NCI-H146 treated with DMSO at 0.1 percent for 48 hours (cell line): ENCODE results near the gene FNDC11.
A peak's percentile ranks its signal among the peaks of the same experiment; 100 is the strongest.
"Not testable (repeated sequence)": the region's sequence is repeated elsewhere in the genome, so short reads cannot be mapped to it uniquely, and the experiment has no call there.

Experiments
- DNase-seq: peaks from one replicate; lab custom pipeline; 2025; ENCODE audit not compliant: unreplicated experiment; lab: John Stamatoyannopoulos, UW

FNDC11 gene

DNA sequence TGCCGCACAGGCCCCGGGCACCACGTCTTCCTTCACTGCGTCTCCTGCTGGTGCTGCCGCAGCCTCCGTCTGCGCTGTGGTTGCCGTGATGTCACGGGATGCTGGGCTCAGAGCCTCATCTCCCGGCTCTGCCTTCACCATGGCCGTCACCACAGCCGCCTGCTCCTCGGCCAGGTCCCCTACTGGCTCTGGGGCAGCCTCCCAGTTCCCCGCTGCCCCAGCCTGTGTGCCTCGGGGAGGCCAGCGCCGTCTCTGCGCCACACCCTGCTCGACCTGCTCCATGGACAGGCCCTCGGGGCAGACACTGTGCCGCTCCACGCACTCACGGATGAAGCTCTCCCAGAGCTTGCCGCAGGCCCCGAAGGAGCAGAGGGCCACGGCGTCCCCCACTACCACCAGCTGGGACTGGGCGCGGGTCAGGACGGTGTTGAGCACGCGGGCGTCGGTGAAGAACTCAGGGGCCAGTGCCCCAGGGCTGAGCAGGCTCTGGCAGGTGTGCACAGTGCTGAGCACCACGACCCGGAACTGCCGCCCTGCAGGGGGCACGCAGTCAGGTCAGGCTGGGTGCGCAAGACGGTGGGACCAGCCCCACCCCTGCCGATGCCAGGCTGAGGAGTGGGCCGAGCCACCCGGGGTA is 11.9 kb downstream of the FNDC11 start:
- no peak for DNase-seq

DNA sequence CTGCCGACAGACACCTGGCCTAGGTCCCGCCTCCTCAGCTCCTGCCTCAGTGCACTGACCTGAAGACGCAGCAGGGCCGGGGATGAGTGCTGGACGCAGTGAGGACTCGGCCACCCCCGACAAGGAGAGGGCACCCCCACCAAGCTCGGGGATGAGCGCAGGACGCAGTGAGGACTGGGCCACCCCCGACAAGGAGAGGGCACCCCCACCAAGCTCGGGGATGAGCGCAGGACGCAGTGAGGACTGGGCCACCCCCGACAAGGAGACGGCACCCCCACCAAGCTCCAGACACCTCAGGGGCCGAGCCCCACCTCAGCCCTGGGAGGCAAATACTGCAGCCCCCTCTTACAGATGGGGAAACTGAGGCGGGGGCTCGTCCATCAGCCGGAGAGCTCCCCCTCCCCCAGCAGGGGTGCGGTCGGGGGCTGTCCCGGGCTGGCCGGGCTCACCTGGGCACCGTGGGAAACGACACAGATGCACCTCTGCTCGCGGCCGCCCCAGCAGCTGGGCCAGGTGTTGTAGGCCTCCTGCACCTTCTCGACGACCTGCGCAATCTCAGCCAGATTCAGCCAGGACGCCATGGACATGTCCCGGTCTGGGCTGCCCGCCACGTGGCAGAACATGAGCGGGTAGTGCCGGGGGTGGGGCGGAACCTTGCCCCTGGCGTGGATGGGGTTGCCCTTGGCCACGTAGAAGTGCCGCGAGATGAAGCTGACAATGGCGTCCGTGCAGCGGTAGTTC is 12.6 kb downstream of the FNDC11 start:
- DNase-seq = no peak

DNA sequence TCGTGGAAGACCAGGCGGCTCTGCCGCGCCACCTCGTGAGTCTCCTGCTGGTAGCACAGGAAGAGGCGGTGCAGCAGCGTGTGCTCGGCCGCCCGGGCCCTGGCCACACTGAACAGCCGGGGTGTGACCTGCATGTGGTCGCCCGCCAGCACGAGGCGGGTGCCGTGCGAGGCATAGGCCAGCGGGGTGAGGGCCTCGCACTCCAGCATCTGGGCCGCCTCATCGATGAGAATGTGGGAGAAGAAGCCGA is 13.1 kb downstream of the FNDC11 start:
- DNase-seq = no peak

DNA sequence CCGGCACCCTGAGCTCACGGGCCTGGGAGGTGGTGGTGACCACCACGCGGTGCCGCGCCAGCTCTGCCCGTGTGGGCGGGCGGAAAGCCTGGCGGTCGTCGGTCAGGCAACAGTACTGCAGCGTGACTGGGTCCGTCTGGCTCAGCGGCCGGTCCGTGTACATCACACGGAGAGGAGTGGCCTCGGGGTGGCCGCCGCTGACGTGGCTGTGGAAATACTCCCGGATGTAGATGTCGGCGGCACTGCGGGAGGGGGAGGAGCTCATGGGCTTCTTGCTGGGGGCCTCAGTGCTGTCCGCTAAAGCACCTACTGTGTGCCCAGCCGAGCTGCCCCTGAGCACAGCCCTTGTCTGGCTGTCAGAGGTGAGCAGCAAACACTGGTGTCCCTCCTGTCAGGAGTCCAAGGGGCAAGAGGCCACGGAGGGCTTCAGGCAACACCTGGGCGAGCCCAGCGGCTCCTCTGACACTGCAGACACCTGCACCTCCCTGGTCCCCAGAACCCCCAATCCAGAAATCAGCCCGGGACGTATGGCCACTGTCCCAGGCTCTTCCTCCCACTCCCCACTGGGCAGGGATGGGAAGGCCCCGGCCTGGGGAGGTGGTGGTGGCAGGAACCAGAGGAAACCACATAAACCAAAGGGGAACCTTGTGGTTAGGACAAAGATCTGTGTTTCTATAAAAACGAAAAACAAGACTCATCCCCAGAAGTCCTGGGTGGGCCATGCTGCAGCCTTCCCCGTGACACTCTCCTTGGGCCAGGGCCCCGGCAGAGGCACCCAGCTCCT is 13.6 kb downstream of the FNDC11 start:
- no peak for DNase-seq

DNA sequence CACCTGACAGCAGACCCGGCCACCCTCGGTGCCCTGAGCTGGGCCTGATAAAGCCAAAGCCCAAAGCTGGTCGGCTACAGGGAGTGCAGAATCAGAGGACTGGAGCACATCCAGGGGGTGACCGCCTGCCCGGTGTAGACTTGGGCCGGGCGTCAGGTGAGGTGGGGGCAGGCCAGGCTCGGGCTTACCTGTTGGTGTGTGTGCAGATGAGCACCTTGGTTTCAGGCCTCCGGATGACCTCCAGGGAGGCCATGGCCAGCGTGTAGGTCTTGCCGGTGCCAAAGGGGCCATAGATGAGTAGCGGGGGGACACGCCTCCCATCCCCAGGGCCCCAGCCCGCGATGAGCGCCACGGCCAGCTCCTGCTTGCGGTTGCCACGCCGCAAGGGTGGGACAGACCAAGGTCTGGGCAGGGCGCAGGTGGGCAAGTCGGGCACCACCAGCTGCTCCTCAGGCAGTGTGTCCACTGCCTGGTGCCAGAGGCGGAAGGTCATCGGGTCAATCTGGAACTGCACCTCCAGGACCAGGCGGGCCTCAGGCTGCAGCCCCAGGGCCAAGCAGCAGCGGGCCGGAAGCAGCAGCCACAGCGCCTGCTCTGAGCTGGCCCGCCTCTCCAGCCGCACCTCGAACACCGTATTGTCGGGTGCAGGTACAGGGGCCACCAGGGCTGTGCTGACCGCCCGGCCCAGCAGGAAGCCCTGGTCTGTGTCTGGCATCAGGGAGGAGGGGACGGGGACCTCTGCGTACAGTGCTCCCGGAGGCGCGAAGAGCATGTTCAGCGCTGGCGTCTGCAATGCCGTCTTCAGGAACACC is 14.4 kb downstream of the FNDC11 start:
- no peak for DNase-seq

DNA sequence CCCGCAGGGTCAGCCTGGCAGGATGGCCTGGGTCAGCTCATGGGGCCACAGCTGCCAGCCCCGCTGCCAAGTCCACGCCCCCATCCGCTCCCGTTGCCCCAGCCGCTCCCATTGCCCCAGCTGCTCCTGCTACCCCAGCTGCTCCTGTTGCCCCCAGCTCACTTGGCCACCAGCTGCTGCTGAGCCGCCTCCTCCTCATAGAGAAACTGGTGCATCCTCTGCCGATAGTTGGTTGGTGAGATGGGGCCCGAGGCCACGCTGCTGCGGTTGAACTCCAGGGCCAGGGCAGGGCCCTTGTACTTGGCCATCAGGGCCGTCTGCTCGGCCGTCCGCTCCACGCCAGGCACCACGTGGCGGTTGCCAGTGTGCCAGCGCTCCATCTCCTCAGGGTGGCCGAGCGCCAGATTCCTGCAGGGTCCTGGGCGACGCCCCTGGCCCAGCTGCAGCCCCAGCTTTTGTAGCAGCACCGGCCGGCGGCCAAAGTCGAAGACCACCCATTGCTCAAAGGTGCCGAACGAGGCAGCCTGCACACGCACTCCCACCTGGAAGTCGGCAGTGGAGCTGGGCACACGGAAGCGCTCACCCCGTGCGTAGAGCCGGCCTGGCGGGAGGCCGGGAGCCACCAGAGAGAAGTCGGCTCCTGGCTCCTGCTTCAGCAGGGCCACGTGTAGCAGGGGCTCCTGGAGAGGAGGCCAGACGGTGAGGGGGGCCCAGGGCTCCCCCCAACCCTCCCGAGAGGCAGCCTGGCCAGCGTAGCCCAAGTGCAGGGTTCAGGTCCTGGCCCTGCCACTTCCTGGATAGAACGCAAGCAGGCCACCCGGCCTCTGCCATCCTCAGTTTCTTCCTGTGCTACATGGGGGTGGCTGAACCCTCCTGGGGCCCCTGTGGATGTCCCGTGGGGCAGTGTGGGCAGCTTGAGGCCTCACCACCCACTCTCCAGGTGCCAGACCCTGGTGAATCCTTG is 15.3 kb downstream of the FNDC11 start:
- DNase-seq = no peak

DNA sequence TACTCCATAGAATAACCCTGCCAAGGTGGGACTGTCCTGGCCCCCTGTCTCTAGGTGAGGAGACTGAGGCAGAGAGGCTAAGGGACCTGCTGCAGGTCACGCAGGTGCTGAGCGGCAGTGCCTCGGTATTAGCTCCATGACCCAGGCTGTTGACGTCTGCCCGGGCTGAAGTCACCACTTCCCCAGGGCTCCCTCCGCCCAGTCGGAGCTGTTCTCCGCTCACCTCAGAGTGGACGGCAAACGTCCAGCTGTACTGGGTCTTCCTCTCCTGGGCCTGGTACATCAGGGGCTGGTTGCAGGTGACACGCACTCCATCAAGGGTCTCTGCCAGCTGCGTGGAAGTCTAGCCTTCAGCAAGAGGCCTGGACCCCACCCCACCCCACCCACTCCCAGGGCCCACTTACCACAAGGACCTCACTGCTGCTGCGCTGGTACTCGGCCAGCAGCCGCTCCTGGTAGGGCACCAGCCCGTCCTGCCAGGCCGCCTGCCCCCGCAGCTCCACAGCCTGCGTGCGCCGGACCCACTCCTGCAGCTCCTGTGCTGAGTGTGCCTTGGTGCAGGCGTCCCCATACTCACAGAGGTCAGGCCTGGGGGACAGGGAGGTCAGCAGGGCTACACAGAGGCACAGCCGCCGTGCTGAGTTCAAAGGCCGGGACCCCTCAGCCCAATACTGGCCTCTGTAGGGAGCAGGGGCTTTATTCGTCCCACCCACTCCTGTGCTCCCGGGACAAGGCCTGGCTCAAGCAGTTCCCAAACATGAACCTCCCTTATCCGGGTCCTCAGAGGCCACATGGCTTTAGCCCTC is 16.5 kb downstream of the FNDC11 start:
- DNase-seq = no peak

DNA sequence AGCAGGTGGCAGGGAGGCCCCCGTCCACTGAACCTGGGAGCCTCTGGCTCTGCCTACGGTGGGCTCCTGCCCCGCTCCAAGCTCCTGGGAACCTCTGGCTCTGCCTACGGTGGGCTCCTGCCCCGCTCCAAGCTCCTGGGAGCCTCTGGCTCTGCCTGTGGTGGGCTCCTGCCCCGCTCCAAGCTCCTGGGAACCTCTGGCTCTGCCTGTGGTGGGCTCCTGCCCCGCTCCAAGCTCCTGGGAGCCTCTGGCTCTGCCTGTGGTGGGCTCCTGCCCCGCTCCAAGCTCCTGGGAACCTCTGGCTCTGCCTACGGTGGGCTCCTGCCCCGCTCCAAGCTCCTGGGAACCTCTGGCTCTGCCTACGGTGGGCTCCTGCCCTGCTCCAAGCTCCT is 17.1 kb downstream of the FNDC11 start:
- not testable (repeated sequence) for DNase-seq

DNA sequence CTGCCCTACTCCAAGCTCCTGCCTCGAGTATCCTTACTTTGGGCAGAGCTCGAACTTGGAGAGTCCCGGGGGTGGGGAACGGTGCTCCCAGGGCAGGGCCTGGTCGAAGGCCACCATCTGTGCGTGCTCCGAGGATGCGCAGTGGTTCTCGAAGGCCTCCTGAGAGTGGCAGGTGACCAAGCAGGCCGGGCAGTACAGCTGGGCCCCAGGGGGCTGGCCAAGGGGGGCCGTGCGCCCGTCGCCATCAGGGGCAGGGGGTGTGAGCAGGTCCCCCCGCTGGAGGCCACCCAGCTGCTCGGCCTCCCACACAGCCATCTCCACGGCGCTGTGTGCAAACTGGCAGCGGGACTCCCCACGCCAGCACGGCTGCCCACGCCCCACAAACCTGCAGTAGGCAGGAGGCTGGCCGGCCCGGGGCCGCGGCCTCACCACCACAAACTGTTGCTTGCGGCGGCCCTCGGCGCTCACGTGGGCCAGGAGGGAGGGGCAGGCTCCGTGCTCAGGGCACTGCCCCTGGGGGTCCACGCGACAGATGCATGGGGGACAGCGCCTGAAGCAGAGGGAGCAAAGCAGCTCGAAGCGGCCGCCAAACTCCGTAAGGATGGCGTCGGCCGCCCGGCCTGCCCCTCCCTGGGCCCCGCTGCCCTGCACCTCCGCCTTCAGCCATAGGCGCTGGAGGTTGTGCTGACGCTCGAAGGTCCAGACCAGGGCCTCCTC is 18.3 kb downstream of the FNDC11 start:
- DNase-seq = no peak

DNA sequence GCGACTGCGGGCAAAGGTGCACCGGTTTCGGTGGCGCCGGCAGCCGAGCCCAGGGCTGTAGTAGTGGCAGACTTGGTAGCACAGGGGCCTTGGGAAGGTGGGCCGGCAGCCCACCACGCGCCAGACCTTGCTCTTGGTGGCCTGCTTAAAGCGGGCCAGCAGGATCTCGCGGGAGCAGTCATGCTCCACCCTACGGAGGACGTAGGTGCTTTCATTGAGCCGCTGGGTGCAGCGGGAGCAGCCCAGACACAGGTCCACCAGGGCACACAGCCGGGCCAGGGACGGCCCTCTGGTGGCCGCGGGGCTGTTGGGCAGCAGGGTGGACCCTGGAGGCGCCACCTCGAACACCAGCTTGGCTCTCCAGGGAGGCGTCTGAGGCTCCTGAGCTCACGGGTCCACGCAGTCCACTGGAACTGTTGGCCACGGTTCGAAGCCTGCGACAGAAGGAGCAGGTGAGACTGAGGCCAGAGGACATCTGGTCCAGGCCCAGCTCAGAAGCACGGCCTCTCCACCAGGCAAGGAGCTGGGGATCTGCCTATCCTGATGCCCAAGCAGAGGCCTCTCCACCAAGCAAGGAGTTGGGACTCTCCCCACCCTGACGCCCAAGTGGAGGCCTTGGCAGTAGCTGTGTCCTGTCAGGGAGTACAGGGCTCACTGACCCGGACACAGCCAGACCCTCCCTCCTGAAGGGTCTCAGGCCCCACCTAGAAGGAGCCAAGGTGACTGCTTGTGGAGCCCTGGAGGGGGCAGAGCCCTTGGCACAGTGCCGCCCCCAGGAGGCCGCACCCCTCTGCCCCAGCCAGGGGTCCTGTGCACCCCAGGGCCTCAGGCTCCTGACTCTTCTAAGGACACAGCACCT is 19.1 kb downstream of the FNDC11 start:
- DNase-seq = no peak

DNA sequence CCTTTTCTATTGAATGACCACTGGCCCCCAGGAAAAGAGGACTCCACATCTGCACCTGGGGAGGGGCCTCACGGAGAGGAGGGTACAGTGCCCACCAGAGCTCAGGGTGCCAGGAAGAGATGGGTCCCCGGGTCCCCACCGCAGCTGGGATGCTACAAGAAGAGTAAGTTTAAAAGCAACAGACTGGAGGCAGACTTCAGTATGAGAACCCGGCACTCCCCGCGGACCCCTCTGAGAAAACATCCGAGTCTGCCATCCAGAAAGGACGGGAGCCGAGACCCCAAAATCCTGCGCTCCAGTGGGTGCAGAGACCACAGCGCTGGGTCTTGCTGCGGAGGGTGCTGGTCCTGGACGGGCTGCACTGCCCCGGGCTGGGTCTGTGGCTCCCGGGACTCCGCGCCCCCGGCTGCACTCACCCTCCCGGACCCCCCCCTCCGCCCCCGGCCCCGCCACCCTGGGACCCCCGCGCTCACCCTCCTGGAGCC is 19.7 kb downstream of the FNDC11 start:
- DNase-seq = no peak

DNA sequence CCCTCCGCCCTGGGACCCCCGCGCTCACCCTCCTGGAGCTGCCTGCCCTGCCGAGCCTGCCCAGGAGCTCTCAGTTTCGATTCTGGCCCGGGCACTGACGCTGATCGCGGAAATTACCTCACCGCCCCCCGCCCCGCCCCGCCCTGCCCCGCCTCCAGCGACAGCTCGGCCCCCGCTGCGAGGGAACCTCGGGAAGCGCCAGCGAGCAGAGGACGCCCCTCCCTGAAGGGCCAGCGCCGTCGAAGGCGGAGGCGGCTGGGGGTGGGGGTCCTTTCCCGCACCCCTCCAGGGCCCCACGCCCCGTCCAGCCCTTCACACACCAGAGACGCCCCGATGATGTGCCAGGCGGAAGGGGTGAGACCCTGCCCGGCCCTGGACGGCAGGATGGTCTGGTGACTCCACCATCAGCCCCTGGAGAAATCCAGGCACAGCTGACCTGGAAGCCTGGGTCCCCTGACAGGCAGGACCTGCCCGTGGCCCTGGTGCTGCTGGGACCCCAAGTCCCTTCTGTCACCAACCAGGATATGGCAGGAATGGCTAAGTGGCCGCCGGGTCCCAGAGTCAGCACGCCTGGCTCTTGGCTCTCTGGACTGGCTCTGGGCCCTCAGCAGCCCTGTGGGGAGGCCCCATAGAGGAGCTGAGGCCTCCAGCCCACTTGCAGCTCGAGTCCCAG is 20.3 kb downstream of the FNDC11 start, which contains the start of gene HELZ2:
HELZ2 (minus strand) TSS at position 84 of the 673 bp plus-strand sequence. CDS start 1,854 bp downstream, outside the sequence.
- peak; percentile 49 for DNase-seq

DNA sequence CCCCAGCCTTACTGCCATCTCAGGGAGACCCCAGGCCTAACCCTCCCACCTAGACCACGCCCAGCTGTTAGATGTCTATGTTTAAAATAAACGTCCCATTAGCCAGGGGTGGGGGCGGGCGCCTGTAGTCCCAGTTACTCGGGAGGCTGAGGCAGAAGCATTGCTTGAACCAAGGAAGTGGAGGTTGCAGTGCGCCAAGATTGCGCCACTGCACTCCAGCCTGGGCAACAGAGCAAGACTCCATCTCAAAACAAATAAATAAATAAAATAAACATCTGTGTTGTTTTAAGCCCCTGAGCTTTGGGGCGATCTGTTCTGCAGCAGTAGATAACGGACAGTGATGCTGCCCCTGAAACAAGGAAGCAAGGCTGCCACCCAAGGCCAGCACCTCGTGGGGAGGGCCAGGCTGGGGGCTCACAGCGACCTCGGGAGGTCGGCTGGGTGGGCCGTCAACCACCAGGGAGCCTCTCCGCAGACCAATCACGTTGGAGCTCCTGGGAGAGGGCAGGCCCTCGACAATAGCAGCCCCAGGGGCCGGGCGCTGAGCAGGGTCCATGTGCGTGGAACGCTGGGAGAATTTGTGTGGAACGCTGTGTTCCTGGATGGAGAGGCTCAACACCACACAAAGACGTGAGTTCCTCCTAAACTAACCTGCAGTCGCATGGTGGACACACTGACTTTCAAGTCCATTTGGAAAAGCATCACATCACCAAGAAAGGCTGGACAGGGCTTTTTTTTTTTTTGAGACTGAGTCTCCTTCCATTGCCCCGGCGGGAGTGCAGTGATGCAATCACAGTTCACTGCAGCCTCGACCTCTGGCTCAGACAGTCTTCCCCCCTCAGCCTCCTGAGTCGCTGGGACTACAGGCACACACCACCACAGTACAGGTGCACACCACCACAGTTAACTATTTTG is 21.1 kb downstream of the FNDC11 start:
- DNase-seq = no peak

DNA sequence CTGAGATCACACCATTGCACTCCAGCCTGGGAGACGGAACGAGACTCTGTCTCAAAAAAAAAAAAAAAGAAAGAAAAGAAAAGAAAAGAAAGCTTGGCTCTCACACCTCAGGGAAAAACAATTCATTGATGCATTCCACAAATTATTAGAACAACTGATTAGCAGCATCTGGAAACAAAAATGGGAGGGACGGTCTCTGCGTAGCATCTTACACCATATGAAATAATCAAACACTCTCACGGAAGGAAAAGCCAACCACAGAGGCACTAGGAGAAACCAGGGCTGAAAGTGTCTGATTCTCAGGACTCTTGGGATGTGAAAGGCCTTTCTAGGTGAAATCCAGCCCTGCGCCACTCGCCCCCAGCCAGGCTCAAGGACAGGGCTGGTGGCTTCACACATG is 22.4 kb downstream of the FNDC11 start:
- DNase-seq = no peak

DNA sequence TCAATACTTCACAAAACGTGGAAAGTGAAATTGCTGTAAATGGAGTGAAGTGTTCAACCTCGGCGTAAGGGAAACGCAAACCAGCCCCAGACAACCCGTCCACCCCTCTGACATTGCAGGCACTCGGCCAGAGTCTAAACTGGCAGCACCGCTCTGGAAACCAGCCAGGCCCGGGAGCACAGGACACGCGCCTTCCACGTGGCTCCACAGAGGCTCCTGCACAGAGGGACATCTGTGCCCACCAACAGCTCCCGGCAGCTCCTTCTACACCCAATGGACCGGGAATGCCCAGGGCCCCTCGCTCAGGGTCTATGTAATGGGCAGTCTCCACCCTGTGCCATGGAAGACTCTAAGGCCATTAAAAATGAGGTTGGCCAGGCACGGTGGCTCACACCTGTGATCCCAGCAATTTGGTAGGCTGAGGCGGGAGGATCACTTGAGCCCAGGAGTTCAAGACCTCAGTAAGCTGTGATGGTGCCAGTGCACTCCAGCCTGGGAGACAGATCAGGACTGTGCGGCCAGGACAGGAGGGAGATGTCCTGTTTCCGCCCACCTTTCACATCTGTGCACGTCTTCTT is 23.4 kb downstream of the FNDC11 start:
- no peak for DNase-seq
